ENCODE measurements around the gene LIM2.

DNA sequence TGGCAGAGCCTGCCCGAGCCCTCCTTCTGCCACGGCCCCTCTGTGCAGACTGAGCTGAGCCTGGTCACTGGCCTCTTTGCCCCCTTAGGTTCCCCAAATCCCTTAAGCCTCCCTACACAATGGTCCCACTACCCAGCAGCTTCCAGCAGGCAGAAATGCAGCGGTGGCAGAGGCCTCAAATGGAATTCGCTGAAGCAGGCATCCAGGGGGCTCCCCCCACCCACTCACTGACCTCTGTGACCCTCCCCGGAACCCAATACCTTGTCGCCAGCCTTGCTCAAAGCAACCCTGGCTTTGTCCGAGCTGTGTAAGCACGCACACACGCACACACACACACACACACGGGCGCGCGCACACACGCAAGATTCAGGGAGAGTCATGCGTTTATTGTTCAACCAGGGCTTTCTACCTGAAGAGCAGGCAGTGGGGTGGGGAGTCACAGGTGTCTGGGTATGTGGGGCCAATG, at the start of gene LIM2:
- TF ChIP-seq CTCF (conservative IDR thresholded peaks at IDR 0.05) (no peak), EZH2 (IDR thresholded peaks at IDR 0.05; ENCODE audit: low read depth) (no peak)

Measured in PC-9 (cell line).